Measurements from ENCODE around the gene EPS15.
"Not testable (repeated sequence)": the region's sequence is repeated elsewhere in the genome, so short reads cannot be mapped to it uniquely, and the experiment has no call there.

EPS15 gene

DNA sequence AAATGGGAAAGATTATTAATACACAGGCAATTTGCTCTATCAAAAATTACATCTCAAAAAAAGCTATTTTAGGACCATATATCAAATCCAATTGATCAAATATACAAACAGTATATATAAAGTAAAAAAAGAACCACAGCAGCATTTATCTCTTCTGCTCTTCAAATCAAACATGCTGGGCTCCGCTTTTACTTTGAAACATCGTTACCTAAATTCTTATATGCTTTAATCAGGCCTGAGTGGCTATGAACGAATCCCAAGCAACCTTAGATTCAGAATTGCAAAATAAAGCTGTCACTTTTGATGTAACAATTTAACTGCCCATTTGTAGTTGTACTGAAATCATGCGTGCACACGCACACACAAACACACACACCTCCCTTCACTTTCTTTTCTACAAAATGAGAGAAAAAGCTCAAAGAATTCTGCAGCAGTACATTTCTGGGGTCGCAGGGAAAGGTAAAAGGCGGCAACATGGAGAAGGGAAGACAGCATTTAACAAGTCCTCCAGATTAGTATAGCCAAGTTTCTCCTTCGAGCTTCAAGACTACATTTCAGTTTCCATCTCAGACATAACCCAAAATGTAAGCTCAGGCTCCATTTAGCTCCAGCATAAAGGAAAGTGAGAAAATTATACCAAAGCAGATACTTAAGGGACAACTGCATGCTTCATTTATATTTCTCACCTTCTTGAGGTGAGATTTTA is 96.5 kb downstream of the EPS15 start:
- DNase-seq, result no peak

DNA sequence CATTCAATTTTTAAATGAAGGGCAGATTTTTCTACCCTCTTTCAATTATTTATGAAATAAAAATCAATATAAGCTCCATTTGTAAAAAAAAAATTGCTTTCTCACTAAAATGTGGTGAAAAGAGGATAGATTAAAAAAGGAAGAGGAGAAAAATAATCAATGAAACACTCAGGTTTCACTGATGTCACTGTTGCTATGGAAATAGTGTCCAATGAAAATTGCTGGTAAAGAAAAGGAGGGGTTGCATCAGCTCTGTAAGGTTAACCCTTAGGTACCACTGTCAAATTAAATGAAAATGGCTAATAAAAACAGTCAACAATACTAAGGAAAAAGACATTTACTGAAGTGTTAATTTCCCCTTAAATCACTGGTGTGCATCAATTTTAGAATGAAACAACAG is 97.1 kb downstream of the EPS15 start:
- DNase-seq, result peak; percentile 66

DNA sequence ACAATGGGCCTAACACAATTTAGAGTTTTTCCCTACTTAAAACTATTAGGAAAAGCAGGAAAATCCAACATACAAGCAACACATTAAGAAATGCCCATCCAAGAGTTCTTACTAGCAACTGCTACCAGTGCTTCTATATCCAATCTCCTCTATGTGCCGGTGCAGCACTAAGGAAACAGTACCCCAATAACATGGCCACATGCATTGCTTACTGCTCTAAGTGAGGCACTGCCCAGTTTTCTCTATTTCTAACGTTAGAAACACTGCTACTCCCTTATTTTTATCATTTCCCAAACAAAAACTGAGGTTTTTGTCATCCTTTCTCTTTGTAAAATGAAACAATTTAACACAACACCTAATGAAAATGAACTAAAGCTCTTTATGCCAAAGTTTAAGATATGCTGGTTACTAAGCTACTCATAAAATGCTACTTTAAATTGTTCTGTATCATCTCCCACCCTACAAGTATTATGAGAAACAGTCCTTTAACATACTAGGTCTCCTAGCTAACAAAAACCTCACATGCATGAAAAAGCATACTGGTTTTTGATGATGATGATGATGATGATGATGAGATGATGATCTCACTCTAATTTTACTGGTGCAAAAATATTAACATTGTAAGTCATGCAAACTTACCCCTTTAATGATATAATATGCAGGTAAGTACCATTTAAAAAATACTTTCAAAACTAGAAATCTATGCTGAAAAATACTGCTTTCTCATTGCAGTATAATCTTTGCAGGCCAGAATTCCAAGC is 98.0 kb downstream of the EPS15 start:
- no peak for DNase-seq

DNA sequence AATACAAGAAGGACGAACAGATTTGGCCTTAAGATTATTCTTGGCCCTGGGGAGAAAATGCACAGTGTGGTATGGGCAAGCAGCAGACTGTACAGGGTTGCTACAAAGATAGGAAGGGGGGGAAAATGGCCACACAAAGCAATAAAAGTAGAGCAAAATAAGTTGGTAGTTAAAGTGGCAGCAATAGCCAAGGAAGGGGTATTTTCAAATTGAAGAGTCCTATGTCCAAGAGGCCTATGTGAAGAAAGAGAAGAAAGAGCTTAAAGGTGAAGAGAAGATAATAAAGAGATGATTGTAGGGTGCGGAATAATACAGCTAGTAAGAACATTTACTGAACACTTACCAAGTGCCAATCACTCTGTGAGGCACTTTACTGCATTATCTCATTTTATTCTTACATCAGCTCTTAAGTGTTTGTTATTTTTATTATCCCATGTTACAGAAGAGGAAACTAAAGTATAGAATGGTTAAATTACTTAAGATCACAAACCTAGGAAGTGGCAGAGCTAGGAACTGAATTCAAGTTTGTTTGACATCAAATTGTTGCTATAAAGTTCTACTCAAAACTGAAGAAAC is 100.6 kb downstream of the EPS15 start:
- DNase-seq, result no peak

DNA sequence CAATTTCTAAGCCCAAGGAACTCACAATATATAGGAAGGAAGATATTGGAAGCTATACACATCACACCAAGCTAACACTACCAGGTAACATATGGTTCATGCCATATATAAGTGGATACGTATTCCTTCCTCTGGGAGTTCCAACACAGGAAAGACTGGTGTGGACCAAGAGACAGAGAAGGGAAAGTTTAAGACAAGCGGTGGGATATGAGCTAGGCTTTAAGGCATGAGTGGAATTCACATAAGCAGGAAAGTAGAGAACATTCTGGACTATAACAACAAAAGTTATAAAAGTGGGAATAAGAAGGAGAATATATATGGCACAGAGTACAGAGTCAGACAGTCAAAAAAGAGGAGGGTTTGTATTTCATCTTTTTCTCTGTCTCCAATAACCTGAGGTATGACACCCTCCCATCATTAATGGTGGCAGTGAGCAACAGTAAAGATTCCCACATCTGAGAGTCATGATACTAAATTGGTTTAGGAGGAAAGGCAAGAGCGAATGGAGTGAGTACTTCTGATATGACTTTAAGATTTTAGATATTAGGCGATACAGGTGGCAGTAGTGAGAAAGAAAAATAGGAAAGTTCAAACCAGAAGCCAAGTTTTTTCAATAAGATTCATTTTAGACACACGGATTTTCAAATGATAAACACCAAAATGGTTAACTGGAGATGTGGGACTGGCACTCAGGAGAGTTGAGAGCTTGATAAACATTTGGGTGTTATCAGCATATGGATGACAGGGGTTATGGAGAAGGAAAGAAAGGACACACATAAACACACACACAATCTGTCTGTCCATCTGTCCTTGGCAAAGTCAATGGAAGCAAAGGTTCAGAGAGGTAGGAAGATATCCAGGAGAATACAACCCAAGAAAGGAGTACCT is 101.3 kb downstream of the EPS15 start:
- DNase-seq, result peak; percentile 2

DNA sequence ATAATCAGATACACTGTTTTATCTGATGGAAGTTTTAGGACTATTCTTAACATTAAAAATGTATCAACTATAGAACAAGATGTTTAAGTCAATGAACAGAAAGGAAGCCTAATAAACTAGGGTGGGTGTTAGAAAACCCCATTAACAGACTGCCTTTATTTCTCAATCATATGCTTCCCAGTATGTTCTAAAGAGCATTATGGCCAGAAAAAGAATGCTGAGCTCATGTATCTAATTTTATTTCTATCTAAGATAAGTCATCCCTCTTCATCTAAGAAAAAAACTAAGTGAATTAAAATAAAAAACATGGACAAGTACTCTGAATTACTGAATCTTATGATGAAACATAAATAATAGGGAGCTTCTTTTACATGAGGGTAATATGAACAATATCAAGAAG is 102.2 kb downstream of the EPS15 start:
- DNase-seq, result no peak

DNA sequence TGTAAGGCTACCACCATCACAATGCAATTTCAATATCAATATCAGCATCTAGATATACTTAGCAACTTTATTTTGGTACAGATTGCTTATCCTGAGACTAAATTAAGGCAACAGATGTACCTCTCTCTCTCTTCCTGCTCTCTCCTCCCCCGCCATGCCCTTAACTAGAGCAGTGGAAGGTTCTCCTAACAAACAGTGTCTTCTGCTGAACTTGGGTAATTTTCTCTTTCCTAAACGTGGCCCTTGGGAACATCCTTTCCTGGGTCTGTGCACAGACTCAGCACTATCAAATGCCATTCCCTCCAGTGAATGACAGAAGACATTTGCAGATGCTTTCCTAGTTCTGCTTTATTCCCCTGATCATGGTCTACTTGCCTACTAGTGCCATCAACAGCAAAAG is 103.1 kb downstream of the EPS15 start:
- DNase-seq, result no peak

DNA sequence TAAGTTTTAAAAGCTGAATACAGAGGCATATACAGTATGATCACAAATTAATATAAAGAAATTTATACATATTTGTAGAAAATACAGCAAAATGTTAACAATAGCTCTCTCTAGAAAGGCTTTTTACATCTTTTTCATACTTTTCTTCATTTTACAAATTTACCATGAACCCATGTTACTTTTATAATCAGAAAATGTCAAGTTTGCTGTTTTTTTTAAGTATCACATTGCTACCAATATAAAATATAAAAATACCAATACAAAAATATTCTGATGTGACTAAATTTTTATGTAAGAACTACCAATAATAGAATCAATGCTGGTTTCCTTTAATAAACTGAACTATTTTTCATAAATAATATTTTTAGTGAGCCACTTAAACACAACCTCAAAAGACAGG is 104.3 kb downstream of the EPS15 start:
- no peak for DNase-seq

DNA sequence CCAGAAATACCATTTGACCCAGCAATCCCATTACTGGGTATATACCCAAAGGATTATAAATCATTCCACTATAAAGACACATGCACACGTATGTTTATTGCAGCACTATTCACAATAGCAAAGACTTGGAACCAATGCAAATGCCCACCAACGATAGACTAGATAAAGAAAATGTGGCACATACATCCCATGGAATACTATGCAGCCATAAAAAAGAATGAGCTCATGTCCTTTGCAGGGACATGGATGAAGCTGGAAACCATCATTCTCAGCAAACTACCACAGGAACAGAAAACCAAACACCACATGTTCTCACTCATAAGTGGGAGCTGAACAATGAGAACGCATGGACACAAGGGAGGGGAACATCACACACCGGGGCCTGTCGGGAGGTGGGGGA is 107.2 kb downstream of the EPS15 start:
- DNase-seq, result not testable (repeated sequence)

DNA sequence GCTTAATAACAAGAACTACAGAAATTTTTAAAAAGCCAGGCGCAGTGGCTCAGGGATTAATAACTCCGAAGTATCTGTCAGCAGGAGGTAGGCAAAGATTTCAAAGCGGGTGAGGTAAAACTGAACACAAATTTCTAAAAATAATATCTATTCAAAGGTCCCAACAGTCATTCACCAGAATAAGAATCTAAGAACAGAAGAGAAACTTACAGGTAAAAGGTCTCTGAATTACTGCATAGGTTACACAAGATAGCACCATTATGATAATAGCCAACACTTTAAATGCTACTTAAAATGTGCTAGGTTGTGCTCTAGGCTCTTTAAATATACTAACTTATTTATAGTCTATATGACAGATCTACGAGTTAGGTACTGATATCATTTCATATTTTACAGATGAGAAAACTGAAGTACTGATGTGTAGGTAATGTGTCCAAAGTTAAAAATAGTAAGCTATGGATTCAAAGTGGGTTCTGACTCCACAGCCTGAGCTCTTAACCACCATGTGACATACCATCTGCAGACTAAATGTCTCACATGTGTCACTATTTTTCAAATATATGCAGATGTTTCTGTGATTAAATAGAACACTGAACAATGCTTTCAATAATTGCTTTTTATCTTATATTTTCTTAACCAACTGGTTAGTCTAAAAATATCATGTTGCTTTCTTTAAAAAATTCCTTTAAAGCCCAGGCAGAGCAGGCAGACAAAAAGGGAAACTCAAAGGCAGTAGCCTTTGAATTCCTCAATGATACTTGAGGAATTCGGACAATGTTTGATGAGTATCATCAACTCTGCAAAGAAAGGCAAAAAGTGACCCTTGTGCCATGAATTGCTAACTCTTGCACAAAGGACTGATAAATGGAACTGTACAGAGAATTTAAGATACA is 108.3 kb downstream of the EPS15 start:
- no peak for DNase-seq

DNA sequence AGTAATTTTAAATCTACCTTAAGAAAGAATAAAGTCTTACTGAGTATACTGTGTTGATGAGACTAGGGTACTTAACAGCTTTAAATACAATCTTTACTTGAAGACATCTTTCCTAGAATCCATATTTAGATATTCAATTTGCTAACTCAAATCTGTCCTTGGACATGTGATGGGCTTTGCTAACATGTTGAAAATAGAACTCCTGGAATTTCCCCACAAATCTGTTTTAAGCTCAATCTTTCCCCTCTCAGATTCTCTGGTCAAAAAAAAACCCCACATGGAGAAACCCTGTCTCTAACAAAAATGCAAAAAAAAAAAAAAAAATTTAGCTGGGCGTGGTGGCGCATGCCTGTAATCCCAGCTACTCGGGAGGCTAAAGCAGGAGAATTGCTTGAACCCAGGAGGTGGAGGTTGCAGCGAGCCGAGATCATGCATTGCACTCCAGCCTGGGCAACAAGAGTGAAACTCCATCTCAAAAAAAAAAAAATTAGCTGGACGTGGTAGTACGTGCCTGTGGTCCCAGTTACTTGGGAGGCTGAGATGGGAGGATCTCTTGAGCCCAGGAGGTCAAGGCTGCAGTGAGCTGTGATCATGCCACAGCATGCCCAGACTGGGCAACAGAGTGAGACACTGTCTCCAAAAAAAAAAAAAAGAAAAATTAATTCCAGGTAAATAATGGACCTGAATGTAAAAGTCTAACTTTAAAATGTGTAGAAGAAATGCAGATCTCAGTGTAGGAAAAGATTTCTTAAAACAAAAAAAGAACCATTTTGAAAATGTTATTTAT is 109.1 kb downstream of the EPS15 start:
- DNase-seq, result not testable (repeated sequence)

DNA sequence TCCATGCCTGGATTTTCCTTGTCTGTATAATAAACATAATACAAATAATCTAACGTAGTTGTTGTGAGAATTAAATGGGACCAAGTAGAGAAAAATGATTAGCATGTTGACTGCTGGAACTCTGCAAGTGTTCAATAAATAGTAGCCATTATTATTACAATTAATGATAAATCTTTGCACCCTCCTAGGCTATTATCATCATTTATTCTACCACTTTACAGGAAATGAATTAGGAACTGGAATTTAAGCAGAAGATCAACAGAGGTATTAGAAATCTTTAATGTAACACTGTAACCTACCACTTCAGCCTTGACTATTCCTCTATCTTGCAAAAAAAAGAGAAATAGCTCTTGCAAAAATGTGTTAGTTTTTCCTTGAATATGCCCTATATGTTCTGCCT is 126.8 kb downstream of the EPS15 start:
- DNase-seq, result no peak

DNA sequence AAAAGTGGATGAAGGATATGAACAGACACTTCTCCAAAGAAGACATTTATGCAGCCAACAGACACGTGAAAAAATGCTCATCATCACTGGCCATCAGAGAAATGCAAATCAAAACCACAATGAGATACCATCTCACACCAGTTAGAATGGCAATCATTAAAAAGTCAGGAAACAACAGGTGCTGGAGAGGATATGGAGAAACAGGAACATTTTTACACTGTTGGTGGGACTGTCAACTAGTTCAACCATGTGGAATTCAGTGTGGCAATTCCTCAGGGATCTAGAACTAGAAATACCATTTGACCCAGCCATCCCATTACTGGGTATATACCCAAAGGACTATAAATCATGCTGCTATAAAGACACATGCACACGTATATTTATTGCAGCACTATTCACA is 128.4 kb downstream of the EPS15 start:
- not testable (repeated sequence) for DNase-seq

DNA sequence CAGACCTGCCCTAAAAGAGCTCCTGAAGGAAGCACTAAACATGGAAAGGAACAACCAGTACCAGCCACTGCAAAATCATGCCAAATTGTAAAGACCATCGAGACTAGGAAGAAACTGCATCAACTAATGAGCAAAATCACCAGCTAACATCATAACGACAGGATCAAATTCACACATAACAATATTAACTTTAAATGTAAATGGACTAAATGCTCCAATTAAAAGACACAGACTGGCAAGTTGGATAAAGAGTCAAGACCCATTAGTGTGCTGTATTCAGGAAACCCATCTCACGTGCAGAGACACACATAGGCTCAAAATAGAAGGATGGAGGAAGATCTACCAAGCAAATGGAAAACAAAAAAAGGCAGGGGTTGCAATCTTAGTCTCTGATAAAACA is 131.8 kb downstream of the EPS15 start:
- DNase-seq, result not testable (repeated sequence)

DNA sequence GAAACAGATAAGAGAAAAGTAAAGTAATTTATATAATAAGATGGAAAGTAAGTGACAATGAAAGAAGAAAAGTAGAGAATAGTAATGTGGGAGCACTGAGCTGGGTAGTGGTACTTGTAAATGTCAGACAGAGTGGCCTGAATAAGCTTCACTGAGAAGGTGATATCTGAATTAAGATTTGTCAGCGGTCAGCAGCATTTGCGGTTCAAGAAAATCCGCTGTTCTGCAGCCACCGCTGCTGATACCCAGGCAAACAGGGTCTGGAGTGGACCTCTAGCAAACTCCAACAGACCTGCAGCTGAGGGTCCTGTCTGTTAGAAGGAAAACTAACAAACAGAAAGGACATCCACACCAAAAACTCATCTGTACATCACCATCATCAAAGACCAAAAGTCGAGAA is 132.8 kb downstream of the EPS15 start:
- DNase-seq, result not testable (repeated sequence)

DNA sequence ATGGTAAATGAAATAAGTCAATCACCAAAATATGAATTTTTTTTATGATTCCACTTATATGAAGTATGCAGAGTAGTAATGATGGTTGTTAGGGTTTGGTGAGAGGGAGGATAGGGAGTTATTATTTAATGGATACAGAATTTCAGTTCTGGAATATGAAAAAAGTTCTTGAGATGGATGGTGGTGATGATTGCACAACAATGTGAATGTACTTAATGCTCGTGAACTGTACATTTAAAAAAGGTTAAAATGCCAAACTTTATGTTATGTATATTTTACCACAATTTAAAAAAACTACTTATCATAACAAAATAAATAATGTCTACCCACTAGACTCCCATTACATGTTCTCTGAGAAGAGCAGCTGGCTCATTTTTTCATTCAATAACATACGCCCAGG is 133.3 kb downstream of the EPS15 start:
- DNase-seq, result no peak

DNA sequence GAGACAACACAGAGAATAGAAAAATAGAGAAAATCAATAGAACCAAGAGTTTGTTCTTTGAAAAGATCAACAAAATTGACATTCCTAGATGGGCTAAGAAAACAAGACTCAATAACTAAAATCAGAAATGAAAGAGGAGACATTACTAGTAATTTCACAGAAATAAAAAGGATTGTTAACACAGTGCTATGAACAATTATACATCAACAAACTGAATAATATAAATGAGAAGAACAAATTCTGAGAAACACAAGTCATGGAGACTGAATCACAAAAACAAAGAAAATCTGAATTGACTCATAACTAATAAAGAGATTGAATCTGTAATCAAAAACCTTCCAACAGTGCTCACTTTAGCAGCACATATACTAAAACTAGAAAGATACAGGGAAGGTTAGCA is 137.1 kb downstream of the EPS15 start:
- DNase-seq, result no peak

DNA sequence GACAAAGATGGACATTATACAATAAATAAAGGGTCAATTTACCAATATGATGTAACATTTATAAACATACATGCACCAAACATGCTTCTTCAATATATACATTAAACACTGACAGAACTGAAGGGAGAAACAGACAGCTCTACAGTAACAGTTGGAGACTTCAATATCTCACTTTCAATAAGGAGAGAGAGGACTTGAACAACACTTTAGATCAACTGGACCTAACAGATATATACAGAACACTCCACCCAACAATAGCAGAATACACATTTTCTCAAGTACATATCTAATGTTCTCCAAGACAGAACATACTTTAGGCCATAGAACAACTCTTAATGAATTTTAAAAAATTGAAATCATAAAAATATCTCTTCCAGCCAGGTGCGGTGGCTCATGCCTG is 138.1 kb downstream of the EPS15 start:
- no peak for DNase-seq

DNA sequence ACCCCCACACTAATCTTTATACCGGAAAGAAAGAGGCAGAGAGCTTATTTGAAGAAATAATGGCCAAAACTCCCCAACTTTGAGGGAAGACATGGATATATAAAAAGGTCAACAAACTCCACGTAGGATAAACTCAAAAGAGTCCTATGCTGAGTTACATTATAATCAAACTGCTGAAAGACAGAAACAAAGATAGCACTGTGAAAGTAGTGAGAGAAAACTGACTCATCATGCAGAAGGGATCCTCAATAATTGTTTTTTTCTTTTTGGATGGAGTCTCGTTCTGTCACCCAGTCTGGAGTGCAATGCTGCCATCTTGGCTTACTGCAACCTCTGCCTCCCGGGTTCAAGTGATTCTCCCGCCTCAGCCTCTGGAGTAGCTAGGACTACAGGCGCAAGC is 140.2 kb downstream of the EPS15 start:
- no peak for DNase-seq

DNA sequence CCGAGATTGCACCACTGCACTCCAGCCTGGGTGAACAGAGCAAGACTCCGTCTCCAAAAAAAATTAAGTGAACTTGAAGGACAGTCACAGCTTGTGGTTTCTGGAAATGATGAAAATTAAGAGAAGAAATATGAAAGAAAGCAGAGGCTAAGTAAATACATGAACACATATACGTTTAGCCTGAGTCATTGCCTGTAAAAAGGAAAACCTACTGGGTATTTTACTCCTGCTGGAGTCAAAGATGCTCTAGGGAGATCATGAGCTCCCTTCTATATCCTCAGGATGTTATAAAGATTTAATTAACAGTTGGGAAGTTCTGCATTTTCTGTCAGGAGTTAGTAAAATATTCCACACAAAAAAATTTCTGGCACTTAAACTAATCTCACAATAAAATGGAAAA is 145.2 kb downstream of the EPS15 start:
- DNase-seq, result no peak

DNA sequence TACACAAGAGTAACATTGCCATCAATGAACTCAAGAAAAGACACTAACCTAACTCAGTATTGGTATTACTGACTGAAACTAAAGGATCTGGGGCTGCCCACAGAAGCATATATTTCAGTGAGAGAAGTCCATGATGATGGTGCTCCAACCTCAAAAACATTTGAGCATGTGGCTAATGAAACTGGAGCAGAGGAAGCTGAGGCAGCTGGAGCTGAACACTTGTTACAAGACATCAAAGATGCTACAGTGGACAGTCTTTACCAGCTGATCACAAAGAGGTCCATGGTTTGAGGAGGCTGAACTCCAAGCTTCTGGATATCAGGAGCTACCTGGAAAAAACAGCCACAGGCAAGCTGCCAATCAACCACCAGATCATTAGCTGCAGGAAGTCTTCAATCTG is 146.5 kb downstream of the EPS15 start:
- DNase-seq, result no peak
